ENCODE results near the gene TGFA.

The TGFA gene

GRCh38 chr2:70523996-70524965 is 29.3 kb downstream of the TGFA start:
- DNase-seq (ENCODE audit: low spot score): no peak
- no peak for TF ChIP-seq CTCF (IDR thresholded peaks at IDR 0.05; ENCODE audit: extremely low read depth, missing control alignments)

GRCh38 chr2:70523672-70523995 is 30.0 kb downstream of the TGFA start:
- no peak for DNase-seq (ENCODE audit: low spot score)
- TF ChIP-seq CTCF (IDR thresholded peaks at IDR 0.05; ENCODE audit: extremely low read depth, missing control alignments): no peak

- no peak for DNase-seq (ENCODE audit: low spot score)
- no peak for TF ChIP-seq CTCF (IDR thresholded peaks at IDR 0.05; ENCODE audit: extremely low read depth, missing control alignments)
Observed at GRCh38 chr2:70522627-70523026, 31.0 kb downstream of the TGFA start.

GRCh38 chr2:70520825-70521224 is 32.8 kb downstream of the TGFA start:
- TF ChIP-seq CTCF (IDR thresholded peaks at IDR 0.05; ENCODE audit: extremely low read depth, missing control alignments): no peak
- DNase-seq (ENCODE audit: low spot score): no peak

- DNase-seq (ENCODE audit: low spot score): no peak
- no peak for TF ChIP-seq CTCF (IDR thresholded peaks at IDR 0.05; ENCODE audit: extremely low read depth, missing control alignments)
Observed at GRCh38 chr2:70519453-70519852, 34.2 kb downstream of the TGFA start.

- DNase-seq (ENCODE audit: low spot score): no peak
- TF ChIP-seq CTCF (IDR thresholded peaks at IDR 0.05; ENCODE audit: extremely low read depth, missing control alignments): no peak
Observed at GRCh38 chr2:70518557-70518956, 35.1 kb downstream of the TGFA start.

GRCh38 chr2:70517804-70518203 is 35.8 kb downstream of the TGFA start:
- DNase-seq (ENCODE audit: low spot score): no peak
- no peak for TF ChIP-seq CTCF (IDR thresholded peaks at IDR 0.05; ENCODE audit: extremely low read depth, missing control alignments)
